Measurements from ENCODE around the gene NPHP4. TPM values are rescaled to one million over a fixed set of nuclear protein-coding genes. Genes with fewer than 3 reads are reported as not detected.

The NPHP4 gene
- total RNA-seq, 2 experiments from 2014 or later, result 15.6 to 17.2 TPM

- no peak for ATAC-seq
- Mint-ChIP-seq H3K27me3 (ENCODE audit: low read depth) (no peaks in the 10 kb centered on the region), H3K4me1 (ENCODE audit: low read depth) (peaks cover 17% of the 10 kb centered on the region), H3K36me3 (ENCODE audit: low read depth) (peaks cover 20% of the 10 kb centered on the region), H3K27ac (no peak overlapping the region), H3K9me3 (ENCODE audit: insufficient read depth) (no peaks in the 10 kb centered on the region), H3K4me3 (no peak overlapping the region)
- no peak for DNase-seq
- ChIA-PET CTCF (no interaction called here), POLR2A (interaction anchor here (1.6 kb wide), 1 partner anchor 11 kb away, joined by 3 read pairs; the partner anchor contains the start of gene NPHP4)
Observed at GRCh38 chr1:5981009-5981380, 11.2 kb downstream of the NPHP4 start.

DNA sequence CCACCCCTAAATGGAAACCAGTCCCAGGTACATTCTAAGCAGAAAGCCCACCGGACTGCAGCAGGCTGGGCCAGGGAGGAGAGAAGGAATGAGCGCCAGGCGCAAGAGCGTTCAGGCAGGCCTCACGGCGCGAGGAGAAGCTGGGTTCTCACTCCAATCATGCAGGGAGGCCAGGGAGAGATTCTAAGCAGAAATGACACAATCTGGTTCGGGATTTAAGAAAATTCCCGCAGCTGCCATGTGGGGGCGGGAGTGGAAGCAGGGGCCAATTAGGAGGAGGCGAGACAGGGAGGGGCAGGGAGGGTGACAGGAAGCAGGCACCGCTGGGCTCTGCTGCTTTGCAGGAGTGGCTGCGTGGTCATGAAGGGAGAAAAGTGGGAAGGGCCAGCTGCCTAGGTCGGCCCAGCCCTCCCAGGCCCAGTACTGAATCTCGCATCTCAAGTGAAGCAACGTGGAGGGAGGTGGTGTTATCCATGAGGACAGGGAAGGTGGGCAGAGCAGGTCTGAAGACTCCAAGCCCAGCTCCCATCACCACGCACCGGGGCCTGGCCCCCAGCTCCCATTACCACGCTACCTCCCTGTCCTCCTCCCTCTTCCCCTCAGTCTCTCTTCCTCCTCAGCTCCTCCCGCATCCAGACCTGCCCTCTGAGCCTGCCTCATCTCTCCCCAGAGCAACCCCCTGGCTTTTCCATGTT lies 11.8 kb downstream of the NPHP4 start:
- Mint-ChIP-seq H3K27me3 (ENCODE audit: low read depth) (no peaks in the 10 kb centered on the region), H3K27ac (peak overlapping the region; percentile 34), H3K4me3 (no peak overlapping the region), H3K9me3 (ENCODE audit: insufficient read depth) (no peaks in the 10 kb centered on the region), H3K4me1 (ENCODE audit: low read depth) (peaks cover 17% of the 10 kb centered on the region), H3K36me3 (ENCODE audit: low read depth) (peaks cover 19% of the 10 kb centered on the region)
- DNase-seq (no peak), ATAC-seq (no peak)
- POLR2A ChIA-PET, result interaction anchor here (1.6 kb wide), 1 partner anchor 12 kb away, joined by 3 read pairs; the partner anchor contains the start of gene NPHP4
- CTCF ChIA-PET, result no interaction called here

GRCh38 chr1:5979536-5980313 lies 12.5 kb downstream of the NPHP4 start:
- ChIA-PET CTCF (no interaction called here), POLR2A (no interaction called here)
- no peak for DNase-seq
- H3K4me3 Mint-ChIP-seq, result no peak overlapping the region
- peaks cover 17% of the 10 kb centered on the region for H3K4me1 Mint-ChIP-seq (ENCODE audit: low read depth)
- no peak for ATAC-seq
- H3K36me3 Mint-ChIP-seq (ENCODE audit: low read depth), result peaks cover 19% of the 10 kb centered on the region
- H3K27me3 Mint-ChIP-seq (ENCODE audit: low read depth), result no peaks in the 10 kb centered on the region
- no peaks in the 10 kb centered on the region for H3K9me3 Mint-ChIP-seq (ENCODE audit: insufficient read depth)
- H3K27ac Mint-ChIP-seq, result peak overlapping the region; percentile 34

DNA sequence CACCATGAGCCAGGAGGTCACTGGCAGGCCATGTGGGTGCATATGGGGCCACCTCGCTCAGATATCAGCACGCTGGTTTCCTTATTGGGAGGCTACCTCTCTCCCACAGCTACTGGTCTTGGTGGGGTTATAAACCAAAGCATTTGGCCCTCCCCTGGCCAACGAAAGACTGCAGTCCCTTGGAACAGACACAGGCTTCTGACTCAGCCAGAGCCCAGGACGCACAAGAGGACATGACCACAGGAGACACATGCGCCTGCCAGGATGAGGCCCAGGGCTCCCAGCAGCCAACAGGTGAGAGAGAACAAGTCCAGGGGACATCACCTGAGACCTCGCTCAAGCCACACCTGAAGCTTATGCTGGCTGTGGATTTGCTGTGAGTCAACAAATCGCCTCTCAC lies 13.8 kb downstream of the NPHP4 start:
- ChIA-PET CTCF (no interaction called here), POLR2A (no interaction called here)
- no peak overlapping the region for H3K4me3 Mint-ChIP-seq

GRCh38 chr1:5977494-5978444 lies 14.5 kb downstream of the NPHP4 start:
- CTCF ChIA-PET, result no interaction called here
- H3K27me3 Mint-ChIP-seq (ENCODE audit: low read depth), result no peaks in the 10 kb centered on the region
- ATAC-seq (peak; percentile 37), DNase-seq (no peak)
- peaks cover 17% of the 10 kb centered on the region for H3K4me1 Mint-ChIP-seq (ENCODE audit: low read depth)
- H3K27ac Mint-ChIP-seq, result peak overlapping the region; percentile 75
- POLR2A ChIA-PET, result no interaction called here
- H3K9me3 Mint-ChIP-seq (ENCODE audit: insufficient read depth), result no peaks in the 10 kb centered on the region
- H3K36me3 Mint-ChIP-seq (ENCODE audit: low read depth), result peaks cover 17% of the 10 kb centered on the region
- H3K4me3 Mint-ChIP-seq, result no peak overlapping the region

More for the DNA sequence above, 13.8 kb downstream of the NPHP4 start:
- Mint-ChIP-seq H3K27me3 (ENCODE audit: low read depth) (no peaks in the 10 kb centered on the region), H3K9me3 (ENCODE audit: insufficient read depth) (no peaks in the 10 kb centered on the region), H3K36me3 (ENCODE audit: low read depth) (peaks cover 19% of the 10 kb centered on the region), H3K27ac (peak overlapping the region; percentile 23), H3K4me1 (ENCODE audit: low read depth) (peaks cover 17% of the 10 kb centered on the region)
- ATAC-seq (peak; percentile 15), DNase-seq (no peak)

DNA sequence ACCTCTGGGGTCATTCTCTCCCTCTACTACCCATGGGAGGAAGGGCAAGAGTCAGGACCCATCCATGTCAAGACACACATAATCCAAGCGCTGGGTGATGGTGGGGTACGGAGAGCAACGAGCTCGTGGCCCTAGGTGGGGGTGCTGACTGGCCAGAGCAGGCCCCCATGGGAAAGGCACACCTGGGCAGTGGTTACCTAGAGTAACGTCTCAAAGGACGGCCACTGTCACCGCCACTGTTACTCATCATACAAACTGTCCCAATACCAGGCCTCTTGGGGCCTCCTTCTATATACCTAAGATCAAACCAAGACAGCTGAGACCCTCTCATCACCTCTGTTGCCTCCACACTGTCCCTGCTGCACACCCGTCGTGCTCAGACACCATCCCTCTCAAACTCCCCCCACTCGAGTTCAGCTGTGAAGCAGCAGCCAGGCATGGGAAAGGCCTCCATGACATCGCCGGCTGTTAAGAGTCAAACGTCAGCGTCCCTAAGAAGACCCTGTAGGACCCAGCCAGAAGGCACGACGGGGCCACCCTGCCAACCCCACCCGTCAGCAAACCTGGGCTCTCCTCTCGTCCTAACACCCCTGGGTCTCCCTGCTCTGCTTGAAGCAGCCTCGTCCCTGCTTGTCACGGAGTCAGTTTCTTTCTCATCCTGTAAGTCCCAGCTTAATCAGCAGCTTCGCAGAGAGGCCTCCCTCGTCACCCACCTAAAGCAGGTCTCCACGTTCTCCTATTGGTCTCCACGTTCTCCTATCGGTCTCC lies 15.3 kb downstream of the NPHP4 start:
- H3K4me3 Mint-ChIP-seq, result no peak overlapping the region
- ATAC-seq (no peak), DNase-seq (no peak)
- no peaks in the 10 kb centered on the region for H3K9me3 Mint-ChIP-seq (ENCODE audit: insufficient read depth)
- POLR2A ChIA-PET, result no interaction called here
- H3K27me3 Mint-ChIP-seq (ENCODE audit: low read depth), result no peaks in the 10 kb centered on the region
- peaks cover 16% of the 10 kb centered on the region for H3K36me3 Mint-ChIP-seq (ENCODE audit: low read depth)
- CTCF ChIA-PET, result interaction anchor here (1.4 kb wide), 1 partner anchor 467 kb away, joined by 4 read pairs; no protein-coding TSS in a partner anchor
- H3K27ac Mint-ChIP-seq, result no peak overlapping the region
- H3K4me1 Mint-ChIP-seq (ENCODE audit: low read depth), result peaks cover 16% of the 10 kb centered on the region

DNA sequence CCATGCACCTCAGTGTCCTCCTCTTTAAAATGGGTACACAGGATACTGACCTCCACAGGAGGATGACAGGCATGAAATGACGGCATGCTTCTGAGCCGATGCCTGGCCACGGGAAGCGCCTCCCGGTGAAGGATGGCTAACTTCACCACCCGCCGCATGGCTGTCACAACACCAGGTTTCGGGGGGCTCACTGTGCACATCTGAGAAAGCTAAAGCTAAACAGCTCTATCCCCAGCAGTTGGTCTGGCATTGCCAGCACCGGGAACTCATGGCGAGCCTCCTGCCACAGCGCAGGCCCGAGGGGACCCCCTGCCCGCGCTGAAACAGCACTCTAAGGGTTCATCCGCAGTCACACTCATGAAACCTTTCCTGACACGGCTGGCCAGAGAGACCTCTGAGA lies 16.0 kb downstream of the NPHP4 start:
- H3K36me3 Mint-ChIP-seq (ENCODE audit: low read depth), result peaks cover 13% of the 10 kb centered on the region
- DNase-seq (no peak), ATAC-seq (no peak)
- H3K27me3 Mint-ChIP-seq (ENCODE audit: low read depth), result no peaks in the 10 kb centered on the region
- no peak overlapping the region for H3K4me3 Mint-ChIP-seq
- ChIA-PET CTCF (interaction anchor here (1.4 to 2.9 kb wide), 3 partner anchors 60 to 466 kb away, joined by 4 to 10 read pairs (median 7); no protein-coding TSS in a partner anchor), POLR2A (interaction anchor here (0.5 kb wide), 1 partner anchor 468 kb away, joined by 3 read pairs; no protein-coding TSS in a partner anchor)
- H3K27ac Mint-ChIP-seq, result no peak overlapping the region
- H3K9me3 Mint-ChIP-seq (ENCODE audit: insufficient read depth), result no peaks in the 10 kb centered on the region
- peaks cover 15% of the 10 kb centered on the region for H3K4me1 Mint-ChIP-seq (ENCODE audit: low read depth)

DNA sequence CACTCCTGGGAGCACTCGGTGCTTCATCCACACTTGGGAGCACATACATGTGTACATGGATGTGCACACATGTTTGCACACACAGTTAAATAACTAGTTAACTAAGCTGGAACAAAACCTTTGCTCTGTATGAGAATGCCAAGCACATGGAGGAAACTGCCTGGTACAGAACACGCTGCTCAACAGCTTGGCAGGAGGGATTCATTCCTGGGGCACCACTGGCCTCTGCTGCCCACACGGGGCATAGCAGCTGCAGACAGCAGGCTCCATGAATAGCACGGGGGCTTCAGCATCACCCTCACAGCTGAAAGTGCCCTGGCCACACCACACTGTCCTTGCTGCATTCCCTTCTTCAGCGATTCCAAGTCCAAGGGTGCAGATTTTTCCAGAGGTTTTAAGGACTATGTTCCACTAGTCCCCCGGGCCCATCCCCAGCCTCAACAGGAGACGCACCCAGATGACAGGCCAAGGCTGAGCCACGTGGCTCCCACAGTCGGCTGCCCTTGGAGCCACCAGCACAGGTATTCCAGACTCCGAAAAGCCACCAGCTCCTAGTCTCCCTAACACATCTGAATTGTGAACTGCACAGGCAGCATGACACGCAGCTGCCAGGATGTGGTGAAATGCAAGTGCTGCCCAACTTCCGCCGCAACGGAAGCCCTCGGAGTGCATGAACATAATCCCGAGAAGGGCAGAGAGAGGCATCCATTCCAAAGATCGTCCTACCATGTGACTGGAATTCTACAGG lies 16.9 kb downstream of the NPHP4 start:
- Mint-ChIP-seq H3K4me3 (no peak overlapping the region), H3K27me3 (ENCODE audit: low read depth) (no peaks in the 10 kb centered on the region), H3K9me3 (ENCODE audit: insufficient read depth) (no peaks in the 10 kb centered on the region), H3K27ac (no peak overlapping the region), H3K36me3 (ENCODE audit: low read depth) (peaks cover 13% of the 10 kb centered on the region), H3K4me1 (ENCODE audit: low read depth) (peaks cover 6% of the 10 kb centered on the region)
- ATAC-seq, result peak; percentile 63
- CTCF ChIA-PET, result interaction anchor here (1.1 to 2.9 kb wide), 6 partner anchors 10 to 465 kb away, joined by 3 to 10 read pairs (median 5); no protein-coding TSS in a partner anchor
- DNase-seq, result peak; percentile 59
- POLR2A ChIA-PET, result no interaction called here

- ATAC-seq, result no peak
- no peak for DNase-seq
- H3K4me3 Mint-ChIP-seq, result no peak overlapping the region
- peaks cover 13% of the 10 kb centered on the region for H3K36me3 Mint-ChIP-seq (ENCODE audit: low read depth)
- no peaks in the 10 kb centered on the region for H3K9me3 Mint-ChIP-seq (ENCODE audit: insufficient read depth)
- H3K27ac Mint-ChIP-seq, result no peak overlapping the region
- peaks cover 3% of the 10 kb centered on the region for H3K4me1 Mint-ChIP-seq (ENCODE audit: low read depth)
- H3K27me3 Mint-ChIP-seq (ENCODE audit: low read depth), result no peaks in the 10 kb centered on the region
- POLR2A ChIA-PET, result no interaction called here
- CTCF ChIA-PET, result interaction anchor here (1.1 to 2.9 kb wide), 7 partner anchors 8 to 464 kb away, joined by 3 to 10 read pairs (median 5); no protein-coding TSS in a partner anchor
Observed at GRCh38 chr1:5974631-5975030, 17.6 kb downstream of the NPHP4 start.

DNA sequence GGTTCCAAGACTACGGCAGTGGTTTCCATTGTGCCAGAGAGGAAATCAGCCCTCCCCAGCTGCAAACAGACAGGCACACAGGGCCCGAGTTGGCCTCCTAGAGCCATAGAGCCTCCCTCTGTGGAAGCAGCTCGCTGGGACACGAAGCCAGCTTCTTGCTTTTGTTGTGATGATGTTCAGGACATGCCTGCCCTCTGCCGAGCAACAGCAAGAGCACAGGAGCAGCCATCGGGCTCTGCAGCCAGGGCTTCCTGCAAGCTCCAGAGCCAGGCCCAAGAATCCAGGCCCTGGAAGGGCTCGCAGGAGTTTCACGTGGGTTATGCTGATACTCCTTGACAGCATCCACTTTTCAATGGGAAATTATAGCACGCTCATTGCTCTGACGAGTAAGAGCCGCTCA lies 18.5 kb downstream of the NPHP4 start:
- Mint-ChIP-seq H3K9me3 (ENCODE audit: insufficient read depth) (no peaks in the 10 kb centered on the region), H3K27ac (no peak overlapping the region), H3K36me3 (ENCODE audit: low read depth) (peaks cover 13% of the 10 kb centered on the region), H3K4me3 (no peak overlapping the region), H3K27me3 (ENCODE audit: low read depth) (no peaks in the 10 kb centered on the region), H3K4me1 (ENCODE audit: low read depth) (peaks cover 3% of the 10 kb centered on the region)
- ATAC-seq (no peak), DNase-seq (no peak)
- ChIA-PET POLR2A (no interaction called here), CTCF (interaction anchor here (0.9 to 2.9 kb wide), 5 partner anchors 9 to 463 kb away, joined by 3 to 10 read pairs (median 5); no protein-coding TSS in a partner anchor)

All from activated CD8-positive, alpha-beta T cell treated with anti-CD3 and anti-CD28 coated beads, Interleukin-2, amount 10 ng/mL, durations not matched to agents 7 days and 5 days (primary cell).